Kidney capillary endothelial cell (primary cell): Measurements from ENCODE around the gene HACE1.

Experiments
- DNase-seq: peaks from one replicate; pipeline ENCODE4 v3.0.0-alpha.2; 2018; ENCODE audit warnings: low spot score

Gene HACE1

DNA sequence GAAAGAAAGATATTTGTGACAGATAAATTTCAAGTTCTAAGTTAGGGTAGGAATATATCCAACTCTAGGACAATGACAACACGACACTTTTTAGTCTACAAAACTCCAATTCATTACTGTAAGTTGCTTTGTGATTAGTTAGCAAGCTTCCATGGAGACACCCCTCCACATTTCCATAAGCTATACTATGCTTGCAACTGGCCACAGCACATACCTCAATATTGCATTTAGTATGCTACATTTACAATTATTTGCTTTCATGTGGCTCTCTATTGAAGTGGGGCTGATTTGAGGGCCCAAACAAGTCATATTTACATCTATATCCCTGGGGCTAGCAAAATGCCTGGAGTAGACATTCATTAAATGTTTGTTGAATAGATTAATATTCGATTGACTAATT, 129.3 kb downstream of the HACE1 start:
- DNase-seq: no peak

DNA sequence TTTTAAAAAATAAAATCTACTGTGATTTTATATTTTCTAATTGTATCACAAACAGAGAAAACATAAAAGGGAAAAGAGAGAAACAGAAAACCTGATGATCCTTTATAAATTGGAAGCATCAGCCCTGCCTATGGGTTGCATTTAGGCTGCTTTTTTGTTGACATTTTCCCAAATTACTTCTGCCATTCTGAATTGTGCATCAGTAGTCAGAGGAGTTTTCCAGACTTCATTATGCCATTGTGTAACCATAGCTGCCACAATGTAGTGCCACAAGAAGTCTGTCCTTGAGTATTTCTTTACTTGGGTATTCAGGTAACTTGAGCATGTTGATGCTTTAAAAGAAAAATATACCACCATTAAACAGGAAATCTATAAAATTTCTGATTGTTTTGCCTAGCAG, 130.3 kb downstream of the HACE1 start:
- DNase-seq: no peak

DNA sequence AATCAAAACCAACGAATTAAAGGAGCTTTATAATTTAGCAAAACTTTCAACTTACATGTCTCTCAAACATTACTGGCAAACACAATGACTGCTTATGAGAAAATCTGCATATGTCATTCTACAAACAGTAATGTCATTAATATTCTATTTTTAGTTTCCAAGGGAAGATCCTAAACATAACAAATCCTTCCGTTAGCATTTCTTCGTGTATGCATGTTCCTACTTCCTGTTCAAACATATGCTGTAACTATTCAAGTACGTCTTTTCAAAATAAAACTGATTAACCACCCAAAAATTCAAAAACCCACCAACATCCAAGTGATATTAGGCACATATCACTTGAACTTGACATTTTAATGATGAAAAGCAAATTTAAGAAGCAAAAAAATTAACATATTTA, 131.3 kb downstream of the HACE1 start:
- peak; percentile 55 for DNase-seq

DNA sequence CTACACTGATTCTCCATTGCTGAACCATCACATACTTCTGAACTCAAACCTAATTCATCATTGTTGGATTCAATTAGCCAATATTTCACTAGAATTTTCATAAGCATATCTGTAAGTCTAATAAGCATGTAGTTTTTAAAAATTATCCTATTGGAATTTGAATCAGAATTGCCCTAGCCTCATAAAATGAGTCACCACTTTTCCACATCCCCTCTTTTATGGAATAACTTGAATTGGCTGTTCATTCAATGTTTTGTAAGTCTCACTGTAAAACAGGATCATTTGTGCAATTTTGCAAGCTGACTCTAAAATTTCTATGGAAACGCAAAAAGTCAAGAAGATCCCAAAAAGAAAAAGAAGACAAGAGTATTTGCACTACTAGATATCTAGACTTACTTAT, 141.0 kb downstream of the HACE1 start:
- no peak for DNase-seq

DNA sequence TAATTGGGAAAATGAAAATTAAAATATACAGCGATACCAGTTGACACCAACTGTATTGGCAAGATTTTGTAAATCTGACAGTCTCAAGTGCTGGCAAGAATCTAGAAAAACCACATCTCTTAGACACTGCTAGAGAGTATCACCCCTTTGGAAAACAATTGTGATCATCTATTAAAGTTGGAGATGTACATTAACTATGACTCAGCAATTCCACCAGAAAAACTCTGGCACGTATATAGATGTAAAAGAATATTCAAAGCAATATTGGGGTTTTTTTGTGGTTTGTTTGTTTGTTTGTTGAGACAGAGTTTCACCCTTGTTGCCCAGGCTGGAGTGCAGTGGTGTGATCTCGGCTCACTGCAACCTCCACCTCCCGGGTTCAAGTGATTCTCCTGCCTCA, 142.9 kb downstream of the HACE1 start:
- no peak for DNase-seq

DNA sequence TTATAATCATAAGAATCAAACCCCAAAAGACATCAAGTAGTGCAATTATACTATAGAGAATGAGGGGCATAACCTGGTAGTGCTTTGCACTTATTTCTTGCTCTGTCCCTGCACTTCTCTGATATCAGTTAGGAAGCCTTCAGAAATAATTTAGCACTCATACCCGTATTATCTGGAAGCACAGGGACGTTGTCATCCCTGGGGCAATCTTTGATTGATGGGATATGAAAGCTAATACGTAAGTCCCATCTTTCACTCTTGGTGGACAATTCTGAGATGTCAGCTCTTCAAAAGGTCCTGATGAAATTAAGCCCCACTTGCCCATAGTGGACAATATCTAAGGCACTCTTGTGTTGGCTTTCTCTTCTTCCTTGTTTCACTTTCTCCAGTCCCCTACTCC, 144.9 kb downstream of the HACE1 start:
- DNase-seq: no peak

DNA sequence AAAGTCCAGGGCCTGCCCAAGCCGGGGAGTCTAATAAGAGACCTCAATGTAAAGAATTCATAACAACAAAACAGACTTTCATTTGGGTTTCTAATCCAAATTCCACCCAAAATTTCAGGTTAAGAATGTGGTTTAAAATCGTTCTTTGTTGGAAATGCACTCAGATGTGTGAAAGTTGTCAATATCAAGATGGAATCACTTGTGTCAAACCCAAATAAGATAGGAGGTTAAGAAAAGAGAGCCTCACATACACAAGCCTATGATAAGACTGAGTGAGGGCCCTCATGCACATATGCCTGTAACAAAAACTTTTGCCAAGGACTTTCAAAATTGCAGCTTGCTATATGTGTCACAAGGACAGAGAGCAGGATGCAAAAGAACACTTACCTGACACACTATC, 145.7 kb downstream of the HACE1 start:
- DNase-seq: no peak

DNA sequence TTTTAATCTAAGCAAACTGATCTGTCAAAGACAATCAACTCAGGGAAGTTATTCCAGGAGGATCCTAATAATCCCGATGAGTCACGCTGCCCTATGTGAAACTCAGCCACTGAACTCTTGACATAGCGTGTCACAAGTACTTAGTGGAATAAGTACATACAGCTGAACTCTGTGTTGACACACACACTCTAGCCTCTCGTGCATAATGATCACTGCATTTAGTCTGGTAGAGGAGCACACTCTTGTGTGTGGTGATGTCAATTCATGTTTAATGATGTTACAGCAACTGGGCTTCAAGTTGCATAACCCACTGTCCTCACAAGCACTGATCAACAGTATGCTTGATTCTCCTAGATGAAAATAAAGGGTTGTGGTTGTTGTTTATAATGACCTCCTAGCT, 148.3 kb downstream of the HACE1 start:
- DNase-seq: peak; percentile 49

DNA sequence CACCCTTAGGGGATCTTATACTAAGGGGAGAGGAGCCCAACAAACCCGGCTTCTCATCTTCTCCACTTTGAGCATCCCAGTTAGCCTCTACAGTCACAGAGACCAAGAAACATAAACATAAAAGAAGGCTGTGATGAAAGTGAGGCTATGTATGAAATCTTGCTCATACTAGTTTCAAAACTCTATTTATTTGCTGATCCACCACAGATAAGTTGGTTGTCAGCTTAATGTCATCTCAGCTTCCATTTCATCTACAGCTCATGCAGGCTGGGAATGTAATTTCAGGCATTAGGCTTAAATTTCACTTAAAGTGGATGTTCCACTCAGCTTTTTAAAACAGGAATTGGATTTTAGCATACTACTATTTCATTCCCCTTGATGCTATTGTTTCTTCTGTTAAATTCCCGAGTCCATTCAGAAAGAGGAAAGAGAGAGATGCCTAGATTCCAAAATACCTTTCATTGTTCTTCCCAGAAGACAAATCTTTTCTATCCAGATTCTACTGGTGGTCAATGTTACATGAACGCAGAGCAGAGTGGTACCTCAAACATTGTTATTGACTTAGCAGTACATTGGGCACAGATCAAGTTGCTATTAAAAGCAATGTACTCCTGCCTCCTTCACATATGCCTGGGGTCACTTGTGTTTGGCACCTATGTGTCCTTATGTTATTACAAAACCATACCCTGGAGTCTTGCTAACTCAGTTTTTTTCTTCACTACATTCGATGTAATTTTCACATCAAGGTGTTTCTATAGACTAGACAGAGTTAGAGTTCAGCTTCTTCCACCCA, 149.0 kb downstream of the HACE1 start:
- no peak for DNase-seq

DNA sequence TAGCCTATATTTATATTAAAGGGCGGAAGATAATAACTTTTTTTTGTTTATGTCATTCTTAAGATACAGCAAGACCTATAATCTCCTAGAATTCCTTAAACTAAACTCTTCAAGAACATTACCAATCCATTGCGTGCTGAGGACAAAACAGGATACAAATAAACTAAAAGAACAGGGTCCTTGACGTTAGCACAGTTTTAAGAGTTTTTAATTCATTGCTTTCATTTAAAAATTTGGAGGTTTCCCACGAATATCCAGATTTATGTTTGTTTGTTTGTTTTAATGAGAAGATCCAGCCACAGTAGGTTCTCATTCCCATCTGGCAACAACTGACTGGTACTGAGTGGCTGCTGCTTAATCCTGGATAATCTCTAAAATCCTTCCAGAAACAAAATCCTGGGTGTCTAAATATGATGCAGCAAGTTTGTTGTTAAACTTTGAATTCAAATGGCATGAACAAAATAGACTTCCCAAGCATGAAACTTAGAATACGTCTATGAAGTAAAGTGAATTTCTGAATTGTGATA, 153.7 kb downstream of the HACE1 start:
- no peak for DNase-seq

DNA sequence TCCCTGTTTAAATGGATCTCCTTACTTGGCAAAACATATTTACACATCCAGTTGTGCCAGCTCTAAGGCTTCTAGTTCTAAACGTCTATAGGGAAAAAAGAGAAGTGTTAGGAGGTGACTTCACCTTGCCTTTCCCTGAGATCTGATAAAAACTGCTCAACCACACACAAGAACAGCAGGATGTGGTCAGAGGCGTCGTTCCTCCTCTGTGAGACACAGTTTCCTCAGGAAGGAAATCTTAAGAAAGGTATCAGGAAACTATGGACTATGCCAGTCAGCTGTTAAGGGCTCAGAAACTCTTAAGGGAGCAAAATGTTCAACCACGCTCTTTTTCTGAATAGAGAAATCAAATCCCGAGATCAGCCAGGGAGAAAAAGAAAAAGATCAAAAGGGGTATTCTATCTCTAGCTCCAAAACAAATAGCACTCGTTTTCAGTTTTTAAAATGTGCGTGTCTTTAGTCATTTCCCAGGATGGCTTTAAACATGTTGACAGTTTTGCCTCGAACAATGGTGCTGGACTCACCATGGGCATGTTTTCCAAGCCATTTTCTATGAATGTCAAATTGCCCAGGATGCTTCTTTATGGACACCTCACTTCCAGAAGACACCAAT, 154.5 kb downstream of the HACE1 start:
- peak; percentile 97 for DNase-seq

DNA sequence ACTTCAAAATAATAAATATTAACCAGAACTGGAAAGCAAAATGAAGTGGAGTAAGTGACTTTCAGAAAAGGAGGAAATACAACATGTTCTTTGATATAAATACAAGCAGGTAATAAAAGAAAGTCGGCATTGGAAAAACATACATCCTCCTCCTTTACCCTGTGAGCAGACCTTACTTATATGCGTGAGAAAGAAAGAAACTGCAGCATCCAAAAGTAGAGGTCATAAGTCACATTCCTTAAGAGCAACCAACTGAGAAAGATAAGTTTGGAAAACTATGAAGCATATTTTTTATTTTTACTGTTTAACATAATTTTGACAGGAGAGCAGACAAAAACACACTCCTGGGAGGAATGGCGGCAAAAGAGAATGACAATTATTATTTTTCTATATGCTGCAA, 155.5 kb downstream of the HACE1 start:
- peak; percentile 26 for DNase-seq

DNA sequence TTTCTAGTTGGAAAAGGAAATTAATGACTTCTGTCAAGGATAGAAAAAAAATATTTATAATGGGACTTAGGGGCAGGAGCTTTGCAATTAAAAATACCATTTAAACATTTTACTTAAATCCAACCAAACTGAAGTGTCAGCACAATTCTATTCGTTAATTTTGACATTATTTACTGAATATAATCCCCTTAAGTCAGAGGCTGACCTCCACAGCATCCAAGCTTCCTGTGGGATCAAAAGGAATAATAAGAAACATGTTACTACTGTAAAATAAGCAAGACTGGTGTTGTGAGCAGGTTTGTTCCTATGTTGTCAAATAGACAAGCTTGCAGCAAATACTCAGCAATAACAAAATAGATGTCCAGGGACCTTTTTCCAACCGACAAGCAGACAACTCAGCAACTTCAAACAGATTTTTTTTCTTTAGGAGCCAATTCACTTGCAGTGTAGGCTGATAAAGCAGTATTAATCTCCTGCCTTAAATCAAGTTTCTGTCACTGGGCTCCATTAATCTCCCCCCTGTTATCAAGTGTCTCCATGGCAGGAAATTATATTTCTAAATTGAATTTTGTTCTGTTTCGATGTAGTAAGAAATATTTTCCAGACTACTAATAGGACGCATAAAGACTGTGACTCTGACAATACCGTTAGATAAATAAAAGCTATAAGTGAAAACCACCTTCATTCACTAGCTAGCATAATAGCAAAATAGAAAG, 157.4 kb downstream of the HACE1 start:
- no peak for DNase-seq

DNA sequence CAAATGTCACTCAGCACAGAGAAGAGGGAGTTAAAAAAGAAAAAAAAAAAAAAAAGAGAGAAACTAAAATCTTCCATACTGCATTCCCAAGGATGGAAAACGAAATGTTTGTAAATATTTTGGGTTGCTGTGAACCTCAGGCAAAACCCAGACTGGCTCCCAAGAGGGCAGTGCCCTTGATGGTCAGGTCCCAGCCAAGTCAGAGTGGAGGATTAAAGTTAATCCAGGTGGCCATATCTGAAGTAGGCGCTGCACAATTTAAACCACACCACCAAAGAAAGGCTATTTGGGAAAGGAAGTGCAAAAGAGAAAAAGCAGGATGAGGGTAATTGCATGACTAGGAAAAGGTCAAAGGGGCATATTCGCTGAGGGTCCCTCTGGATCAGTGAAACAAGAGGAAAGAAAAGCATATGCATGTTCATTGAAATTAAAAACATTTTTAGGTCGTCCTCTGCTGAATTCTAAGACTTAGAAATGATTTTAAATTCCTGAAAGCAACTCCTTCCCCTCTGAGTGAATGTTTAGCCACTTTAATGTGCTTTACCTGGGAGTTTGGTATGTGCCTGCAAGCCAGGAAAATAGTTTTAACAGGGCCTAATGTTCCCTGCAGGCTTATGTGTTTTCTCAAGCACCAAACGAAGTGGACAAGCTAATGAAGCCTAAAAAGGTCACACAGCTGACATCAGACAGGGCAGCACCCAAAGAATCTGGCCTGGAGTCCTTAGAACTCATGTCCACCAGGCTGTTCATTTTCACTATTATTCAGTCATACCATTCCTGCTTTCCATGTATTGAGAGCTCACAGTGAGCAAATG, 159.1 kb downstream of the HACE1 start:
- no peak for DNase-seq

DNA sequence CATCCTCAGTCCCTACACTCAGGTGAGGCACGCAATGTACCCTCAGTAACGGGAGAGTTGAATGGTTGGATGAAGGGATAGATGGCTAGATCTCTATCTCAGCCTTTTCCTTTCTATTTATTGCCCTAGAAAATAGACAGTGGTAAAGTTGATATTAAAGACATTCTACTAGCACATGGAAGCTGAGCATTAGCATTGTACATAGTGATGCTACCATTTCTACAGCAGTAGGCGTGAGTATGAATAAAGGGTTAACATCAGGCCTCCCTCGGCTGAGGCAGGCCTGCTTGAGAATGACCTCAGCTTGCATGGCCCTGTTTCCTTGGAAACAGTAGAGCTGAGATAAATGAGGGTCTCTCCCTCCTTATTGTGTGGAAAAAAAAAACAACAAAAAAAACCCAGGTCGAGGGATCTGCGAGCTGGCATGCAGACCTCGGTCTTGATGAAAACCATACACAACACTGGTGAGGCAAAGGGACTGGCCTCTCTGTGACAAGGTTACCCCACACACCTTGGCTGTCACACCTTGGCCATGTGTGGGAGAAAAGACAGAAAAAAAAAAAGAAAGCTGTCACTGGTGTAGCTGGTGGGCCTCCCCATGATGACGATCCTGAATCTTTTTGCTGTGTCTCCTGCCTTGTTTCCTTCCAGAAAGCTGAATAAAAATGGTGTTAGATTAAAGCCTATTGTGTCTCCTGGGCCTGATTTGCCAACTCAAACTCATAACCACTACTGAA, 160.0 kb downstream of the HACE1 start:
- DNase-seq: no peak

DNA sequence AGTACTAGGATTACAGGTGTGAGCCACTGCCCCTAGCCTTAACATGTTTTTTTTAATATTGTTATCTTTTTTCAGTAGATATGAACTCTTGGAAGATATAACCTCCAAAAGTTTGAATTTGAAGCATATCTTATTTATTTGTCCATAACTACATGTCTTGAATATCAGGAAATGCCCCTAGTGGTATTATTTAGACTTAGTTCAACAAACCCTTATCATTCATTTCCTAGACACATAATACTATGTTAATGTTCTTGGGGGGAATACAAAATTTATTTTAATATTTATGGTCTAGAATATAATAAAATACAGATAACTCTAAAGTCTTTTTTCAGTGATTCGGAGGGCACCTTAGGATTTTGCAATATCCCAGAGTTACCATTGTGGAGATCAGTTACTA, 160.7 kb downstream of the HACE1 start:
- DNase-seq: no peak

DNA sequence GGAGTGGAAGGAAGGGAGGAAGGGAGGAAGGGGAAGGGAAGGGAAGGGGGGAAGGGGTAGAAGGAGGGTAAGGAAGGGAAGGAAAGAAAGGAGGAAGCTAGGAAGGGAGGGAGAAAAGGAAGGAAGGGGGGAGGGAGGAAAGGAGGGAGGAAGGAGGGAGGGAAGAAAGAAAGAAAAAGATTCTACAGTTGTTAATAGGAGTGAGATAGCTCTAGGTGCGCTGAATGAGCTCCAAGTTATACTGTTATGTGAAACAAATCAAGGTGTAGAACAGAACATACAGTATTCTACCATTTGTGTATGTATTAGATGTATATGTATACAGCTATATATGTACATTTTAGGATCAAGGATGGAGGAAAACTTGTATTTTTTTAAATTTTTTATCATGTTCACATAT, 167.7 kb downstream of the HACE1 start:
- no peak for DNase-seq

DNA sequence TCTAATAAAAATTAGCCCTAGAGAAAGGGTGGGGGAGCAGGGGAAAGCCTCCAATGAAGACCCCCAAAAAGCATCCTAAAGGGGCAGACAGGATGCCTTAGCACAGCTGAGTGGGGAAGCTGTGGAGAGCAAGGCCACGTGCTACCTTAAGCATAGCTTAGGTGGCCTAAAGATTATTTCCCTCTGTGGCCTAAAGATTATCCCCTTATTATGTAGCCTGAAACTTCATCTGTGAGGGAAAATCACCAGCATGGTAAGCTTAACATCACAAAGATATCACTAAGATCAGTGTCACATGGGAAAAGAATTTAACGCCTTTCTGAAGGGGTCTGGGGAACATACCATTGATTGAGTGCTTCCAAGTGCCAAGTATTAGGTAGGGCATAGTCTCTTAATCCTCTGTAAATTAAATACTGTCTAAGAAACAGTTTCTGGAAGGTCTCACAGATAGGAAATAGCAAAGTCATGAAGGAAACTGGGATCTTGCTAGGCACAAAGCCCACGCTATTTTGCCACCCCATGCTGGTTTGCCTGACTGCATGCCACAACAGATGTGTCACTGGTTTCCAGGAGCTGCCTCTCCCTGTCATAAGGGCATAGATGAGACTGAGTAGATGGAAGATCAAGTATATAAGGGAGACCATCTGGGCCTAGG, 170.0 kb downstream of the HACE1 start:
- no peak for DNase-seq

DNA sequence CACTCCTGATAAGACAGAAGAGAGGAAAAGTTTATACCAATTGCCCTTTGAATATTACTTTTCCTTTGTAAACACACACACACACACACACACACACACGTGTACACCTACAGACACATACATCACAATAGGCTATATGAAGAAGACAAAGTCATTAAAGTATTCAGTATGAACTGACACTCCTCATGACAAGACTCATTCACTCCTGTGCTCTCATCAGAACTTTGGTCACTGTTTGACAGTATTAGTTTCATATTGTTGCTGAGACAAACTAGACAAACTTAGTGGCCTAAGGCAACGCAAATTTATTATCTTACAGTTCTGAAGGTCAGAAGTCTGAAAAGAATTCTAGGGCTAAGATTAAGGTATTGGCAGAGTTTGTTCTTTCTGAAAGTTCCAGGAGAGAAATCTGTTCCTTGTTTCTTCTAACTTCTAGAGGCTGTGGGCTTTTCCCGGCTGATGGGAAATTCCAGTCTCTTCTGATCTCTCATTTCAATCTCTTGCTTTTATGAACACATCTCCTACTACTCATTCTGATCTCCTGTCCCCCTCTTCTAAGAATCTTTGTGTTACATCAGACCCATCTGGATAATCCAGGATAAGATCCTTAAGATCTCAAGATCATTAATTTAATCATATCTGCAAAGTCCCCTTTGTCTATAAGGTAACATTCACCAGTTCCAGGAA, 171.3 kb downstream of the HACE1 start:
- no peak for DNase-seq

DNA sequence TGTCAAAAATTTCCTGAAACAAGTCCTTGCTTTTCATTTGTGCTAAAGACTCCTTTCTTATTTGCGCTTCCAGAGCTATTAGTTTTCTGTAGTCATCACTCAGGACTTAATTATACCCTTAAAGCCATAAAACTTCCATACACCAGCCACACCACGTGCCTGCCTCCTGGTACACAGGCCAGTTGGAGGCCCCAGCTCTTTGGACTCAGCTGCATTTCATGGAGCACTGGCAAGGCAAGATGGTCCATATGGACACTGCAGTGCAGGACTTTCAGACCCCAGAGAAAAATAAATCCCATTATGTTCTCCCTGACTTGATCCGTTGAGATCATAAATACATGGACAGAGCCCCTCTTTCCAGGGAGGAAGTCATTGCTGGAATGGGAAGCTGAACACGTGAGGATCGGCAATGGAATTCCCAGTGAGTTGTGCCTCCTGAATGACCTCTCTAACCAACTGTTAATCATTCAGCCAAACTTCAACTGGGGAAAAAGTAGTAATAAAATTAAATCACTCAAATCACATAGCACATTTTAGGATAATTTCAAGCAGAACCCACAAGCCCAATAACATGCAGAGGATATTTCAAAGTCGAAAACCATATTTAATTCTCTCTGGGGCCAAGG, 173.1 kb downstream of the HACE1 start:
- DNase-seq: no peak
